IMR-90 (cell line): ENCODE measurements around the gene CFAP157.

ENCODE experiments used
- CEBPB ChIP-seq: IDR thresholded peaks from 2 replicates; pipeline ENCODE4 v1.6.1; 2012; ENCODE audit warnings: low read depth, low read length, improper control_type of control experiment
- CTCF ChIP-seq: conservative IDR thresholded peaks from 2 replicates; pipeline ENCODE4 v1.5.1; 2012; ENCODE audit warnings: mild to moderate bottlenecking, low read depth, low read length, improper control_type of control experiment
- ELK1 ChIP-seq: fragments of 150-350 bp; IDR thresholded peaks from 2 replicates; pipeline ENCODE4 v1.6.1; 2016; ENCODE audit warnings: low read depth, mild to moderate bottlenecking, low read length, moderate library complexity, borderline replicate concordance
- MXI1 ChIP-seq: IDR thresholded peaks from 2 replicates; pipeline ENCODE4 v1.6.1; 2012; ENCODE audit warnings: low read depth, mild to moderate bottlenecking, low read length, moderate library complexity, borderline replicate concordance
- NFE2L2 ChIP-seq: fragments of 150-350 bp; IDR thresholded peaks from 2 replicates; pipeline ENCODE4 v1.6.1; 2016; ENCODE audit warnings: low read depth, mild to moderate bottlenecking, low read length
- POLR2A ChIP-seq: IDR thresholded peaks from 2 replicates; pipeline ENCODE4 v1.6.1; 2012; ENCODE audit warnings: mild to moderate bottlenecking, low read depth, low read length

GRCh38 chr9:127738666-127739065 lies 31.9 kb downstream of the CFAP157 start:
- TF ChIP-seq ELK1 (no peak), CTCF (no peak), CEBPB (no peak), MXI1 (no peak), POLR2A (no peak), NFE2L2 (no peak)
